Suppressor macrophage treated with lipopolysaccharide for 1 hour (primary cell): Measurements from ENCODE around the gene MCTP2.

Source experiments
- DNase-seq, 3 donors: peaks; one replicate each; pipeline ENCODE4 v3.0.0-alpha.2; 2020 to 2022

The MCTP2 gene

GRCh38 chr15:94360251-94360685, 128.9 kb downstream of the MCTP2 start:
- no peak for DNase-seq

DNA sequence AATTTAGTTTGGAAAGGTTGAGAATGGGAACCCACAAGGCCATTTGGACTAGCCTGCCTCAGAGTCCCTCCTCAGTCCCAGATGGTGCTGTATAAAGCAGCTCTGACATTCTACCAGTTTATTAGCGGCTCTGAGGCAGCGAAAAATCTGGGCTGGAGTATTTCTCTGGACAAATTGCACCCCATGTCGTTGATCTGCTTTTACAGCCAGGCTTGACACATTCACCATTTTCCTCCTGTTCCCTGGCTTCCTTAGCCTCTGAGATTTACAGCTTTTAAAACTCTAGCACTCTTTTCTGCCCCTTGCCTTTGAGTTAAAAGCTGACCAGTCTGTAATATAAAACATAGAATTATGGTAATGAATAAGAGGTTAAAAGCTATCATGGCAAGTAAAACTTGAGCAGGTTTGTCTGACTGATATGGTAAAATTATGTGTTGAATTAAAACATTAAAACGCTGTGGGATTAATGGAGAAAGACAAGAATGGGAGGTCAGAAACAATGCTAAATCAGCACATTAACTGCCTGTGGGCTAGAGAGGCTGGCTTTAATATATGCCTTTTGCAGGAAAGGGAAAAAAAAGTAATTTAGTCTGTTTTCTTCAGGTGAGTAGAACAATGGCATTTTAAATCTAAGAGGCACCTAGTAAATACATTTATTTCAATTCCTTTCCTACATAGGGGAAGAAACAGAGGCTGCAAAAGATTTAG, 131.2 kb downstream of the MCTP2 start:
- no peak for DNase-seq

- no peak for DNase-seq
Measured at GRCh38 chr15:94363382-94363781, 132.0 kb downstream of the MCTP2 start.

GRCh38 chr15:94366781-94367180, 135.4 kb downstream of the MCTP2 start:
- DNase-seq: no peak

GRCh38 chr15:94367726-94368535, 136.6 kb downstream of the MCTP2 start:
- DNase-seq: no peak

GRCh38 chr15:94370206-94370935, 139.0 kb downstream of the MCTP2 start:
- peak; percentile 55 to 66 (median 58) for DNase-seq

GRCh38 chr15:94370936-94371285, 139.6 kb downstream of the MCTP2 start:
- peak; percentile 13 to 63 (median 48) for DNase-seq

- DNase-seq: no peak
Measured at GRCh38 chr15:94372821-94373220, 141.5 kb downstream of the MCTP2 start.

- DNase-seq: no peak
Measured at GRCh38 chr15:94375997-94376396, 144.6 kb downstream of the MCTP2 start.

DNA sequence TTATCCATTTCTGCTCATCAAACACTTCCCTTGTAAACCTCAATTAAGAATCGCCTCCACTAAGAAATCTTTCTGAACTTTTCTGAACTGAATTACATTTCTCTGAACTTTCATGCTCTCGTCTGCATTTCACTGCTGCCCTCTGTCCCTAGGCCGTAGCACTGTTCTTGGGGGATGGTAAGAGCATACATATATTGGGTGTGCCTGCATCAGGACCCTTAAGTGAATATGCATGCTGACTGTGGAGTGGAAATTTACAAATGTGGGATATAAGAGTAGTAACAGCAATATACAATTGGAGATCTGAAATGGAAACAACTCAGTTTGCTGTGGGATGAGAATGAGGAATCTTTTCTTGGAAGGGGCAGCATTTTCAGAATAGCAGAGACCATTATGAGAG, 148.6 kb downstream of the MCTP2 start:
- no peak for DNase-seq

DNA sequence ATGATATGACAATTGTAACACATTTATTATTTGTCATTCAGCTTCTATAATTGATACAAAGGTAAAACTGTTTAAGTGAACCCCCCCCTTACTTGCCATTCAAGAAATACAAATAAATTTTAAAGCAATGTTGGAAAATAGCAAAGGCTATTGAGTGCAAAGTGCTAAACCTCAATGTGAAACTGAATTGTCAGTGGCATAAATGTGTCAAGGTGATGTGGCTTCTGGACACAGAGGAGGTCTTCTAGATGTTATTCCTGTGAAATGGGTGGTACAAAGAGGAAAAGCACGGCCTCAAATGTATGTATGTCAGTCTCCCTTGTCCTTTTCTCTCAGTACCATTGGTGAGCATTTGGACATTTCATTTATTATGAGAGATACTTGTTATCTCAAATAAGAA, 149.4 kb downstream of the MCTP2 start:
- DNase-seq: no peak

- DNase-seq: no peak
Measured at GRCh38 chr15:94381384-94381783, 150.0 kb downstream of the MCTP2 start.

GRCh38 chr15:94383041-94383440, 151.7 kb downstream of the MCTP2 start:
- no peak for DNase-seq

DNA sequence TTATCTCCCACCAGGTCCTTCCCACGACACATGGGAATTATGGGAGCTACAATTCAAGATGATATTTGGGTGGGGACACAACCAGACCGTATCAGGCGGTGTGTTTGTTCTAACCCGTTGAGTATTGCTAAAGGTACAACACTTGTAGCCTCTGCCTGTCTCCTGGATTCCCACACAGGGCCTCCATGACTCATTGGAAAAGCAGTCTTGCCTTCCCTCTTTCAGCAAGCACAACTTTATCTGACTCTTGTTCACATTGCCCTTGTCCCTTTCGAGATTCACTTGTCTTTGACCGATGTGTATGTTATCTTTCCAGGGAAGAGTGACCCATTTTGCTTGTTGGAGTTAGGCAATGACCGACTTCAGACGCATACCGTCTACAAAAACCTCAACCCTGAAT, 152.3 kb downstream of the MCTP2 start:
- DNase-seq: no peak

GRCh38 chr15:94385441-94385840, 154.1 kb downstream of the MCTP2 start:
- no peak for DNase-seq

DNA sequence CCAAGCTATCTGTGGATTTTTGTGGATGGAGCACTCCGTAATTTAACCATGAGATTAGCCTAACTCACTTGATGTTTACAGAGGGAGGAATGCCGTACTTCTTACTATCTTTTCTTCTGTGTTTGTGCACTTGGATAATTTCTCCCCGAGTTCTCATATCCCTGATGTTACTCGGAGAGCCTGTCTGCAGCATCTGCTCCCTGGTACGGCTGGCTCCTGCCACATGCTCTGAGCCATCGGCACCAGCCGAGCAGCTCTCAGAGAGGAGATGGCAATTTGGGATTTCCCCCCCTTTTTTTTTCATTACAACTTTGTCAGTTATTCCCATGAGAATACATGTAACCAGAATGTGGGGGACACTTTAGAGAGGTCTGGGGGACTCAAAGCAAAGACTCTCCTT, 155.0 kb downstream of the MCTP2 start:
- no peak for DNase-seq

DNA sequence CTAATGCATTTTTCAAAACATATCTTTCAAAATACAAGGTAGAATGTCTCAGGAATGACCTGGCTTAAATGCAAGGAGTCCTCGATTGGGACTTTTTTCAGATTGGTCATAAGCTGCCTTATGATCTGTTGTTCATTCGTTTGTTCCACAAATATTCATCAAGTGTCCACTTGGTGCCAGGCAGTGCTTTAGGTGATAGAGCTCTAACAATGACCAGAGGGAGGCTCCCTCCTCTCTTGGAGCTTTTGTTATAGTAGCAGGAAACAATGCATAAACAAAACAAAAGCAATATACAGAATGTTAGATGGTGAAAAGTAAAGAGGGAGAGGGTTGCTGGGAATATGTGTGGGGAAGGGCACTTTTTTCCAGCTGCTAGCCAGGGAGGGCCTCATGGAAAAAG, 156.1 kb downstream of the MCTP2 start:
- no peak for DNase-seq

- DNase-seq: peak in 1 of 3 donors; percentile 8
Measured at GRCh38 chr15:94387849-94388441, 156.6 kb downstream of the MCTP2 start.

GRCh38 chr15:94395640-94396039, 164.3 kb downstream of the MCTP2 start:
- no peak for DNase-seq

- no peak for DNase-seq
Measured at GRCh38 chr15:94397337-94397736, 166.0 kb downstream of the MCTP2 start.

GRCh38 chr15:94398001-94398400, 166.6 kb downstream of the MCTP2 start:
- DNase-seq: no peak

DNA sequence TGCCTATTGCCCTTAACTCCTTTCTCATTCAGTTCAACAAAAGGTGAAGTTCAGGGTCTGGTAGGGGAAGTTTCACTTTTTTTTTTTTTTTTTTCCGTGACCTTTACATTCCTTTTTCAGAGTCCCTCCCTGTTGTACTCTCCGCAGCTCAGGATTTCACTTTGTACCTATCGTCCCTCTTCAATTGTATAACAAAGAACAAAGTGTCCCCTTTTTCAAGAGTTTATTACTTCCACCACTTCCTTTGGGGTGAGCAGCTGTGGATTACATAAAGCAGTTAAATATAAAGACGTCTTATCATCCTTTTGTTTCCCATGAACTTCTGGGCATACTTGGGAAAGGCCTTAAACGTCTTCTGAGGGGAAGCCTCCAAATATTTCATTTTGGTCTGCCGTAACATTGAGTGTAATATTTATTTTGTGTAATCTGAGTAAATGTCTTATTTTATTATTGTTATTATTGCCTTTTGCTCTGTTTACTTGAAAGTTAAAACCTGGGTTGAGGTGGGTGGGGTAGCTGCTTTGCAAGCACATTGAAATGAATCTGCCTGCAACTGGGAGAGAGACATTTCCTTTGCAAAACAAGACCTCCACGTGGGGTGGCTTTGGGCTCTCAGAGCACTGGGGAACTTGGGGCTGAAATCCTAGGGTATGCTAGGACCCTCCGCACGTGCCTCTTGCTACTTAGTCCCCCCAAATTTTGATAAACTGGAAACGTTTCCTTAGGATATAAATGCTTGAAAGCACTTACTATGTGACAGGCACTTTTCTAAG, 169.4 kb downstream of the MCTP2 start:
- no peak for DNase-seq
